GM12878 (cell line): ENCODE measurements around the gene NSUN7. TPM values are rescaled to one million over a fixed set of nuclear protein-coding genes. Genes with fewer than 3 reads are reported as not detected.

Experiments used
- ATAC-seq: fragments of 200-7000 bp; cut with Tn5 transposase; 3 replicates; pipeline ENCODE4 v1.9.1; 2020; ENCODE audit warnings: mild to moderate bottlenecking, moderate library complexity
- BruUV-seq: library from RNA; stranded (reverse); fragments of 400-500 nt; replicated peaks from 2 replicates; lab custom pipeline; 2021; lab: Mats Ljungman, UMichigan
- CTCF ChIA-PET: fragments of 300-600 bp; sonication (Branson Sonifier 250); formaldehyde crosslinking; extraction: SDS; loops from one replicate; lab custom pipeline; 2021; ENCODE audit warnings: inconsistent platforms; lab: Yijun Ruan, JAX
- POLR2A ChIA-PET: fragments of 350-600 bp; formaldehyde crosslinking; extraction: SDS; loops from one replicate; lab custom pipeline; 2021; ENCODE audit warnings: inconsistent platforms; lab: Charles Lee
- RAD21 ChIA-PET: fragments of 300-600 bp; sonication (Branson Sonifier 250); formaldehyde crosslinking; loops from one replicate; lab custom pipeline; 2023; ENCODE audit warnings: antibody characterized with exemption; ENCODE audit not compliant: unreplicated experiment; lab: Charles Lee
- SMC1A ChIA-PET: fragments of 300-600 bp; sonication (Branson Sonifier 250); formaldehyde crosslinking; loops from one replicate; lab custom pipeline; 2023; ENCODE audit not compliant: unreplicated experiment, uncharacterized antibody; lab: Charles Lee
- DNase-seq: peaks from one replicate; pipeline ENCODE4 v3.0.0-alpha.2; 2011; ENCODE audit warnings: low read depth, low spot score
- FAIRE-seq: peaks from 3 replicates; lab custom pipeline; 2011; peaks lifted over from hg19 to GRCh38; lab: Jason Lieb, UNC
- H2AFZ ChIP-seq: 2 replicates; pipeline ENCODE4 v1.6.0; 2011; ENCODE audit warnings: low read depth, low read length, control low read depth; ENCODE audit not compliant: control insufficient read depth
- H3K27ac ChIP-seq: 2 replicates; pipeline ENCODE4 v1.5.1; 2011; ENCODE audit warnings: control low read depth; ENCODE audit not compliant: control insufficient read depth, insufficient read depth
- H3K27me3 ChIP-seq, 2 experiments: replicated peaks in 1 of 2; 2 replicates each; pipeline versions ENCODE4 v1.6.0 to v1.6.1; 2011; ENCODE audit warnings: low read length in 1 of 2; ENCODE audit not compliant: control insufficient read depth in 2 of 2, insufficient read depth in 2 of 2
- H3K36me3 ChIP-seq, 2 experiments: 2 replicates each; pipeline ENCODE4 v1.5.1; 2011; ENCODE audit warnings: low read length in 1 of 2; ENCODE audit not compliant: control insufficient read depth in 2 of 2, insufficient read depth in 2 of 2
- H3K4me1 ChIP-seq: 2 replicates; pipeline ENCODE4 v1.6.1; 2011; ENCODE audit warnings: mild to moderate bottlenecking, low read length, moderate library complexity, mixed read lengths; ENCODE audit not compliant: control insufficient read depth, insufficient read depth
- H3K4me2 ChIP-seq: 2 replicates; pipeline ENCODE4 v1.6.0; 2011; ENCODE audit warnings: control low read depth; ENCODE audit not compliant: control insufficient read depth, insufficient read depth
- H3K4me3 ChIP-seq: fragments of 200-600 bp; sonication (generic); 2 replicates; pipeline ENCODE4 v1.5.1; 2016
- H3K79me2 ChIP-seq: 2 replicates; pipeline ENCODE4 v1.6.0; 2011; ENCODE audit warnings: low read length; ENCODE audit not compliant: control insufficient read depth, insufficient read depth
- H3K9ac ChIP-seq: 2 replicates; pipeline ENCODE4 v1.8.0; 2011; ENCODE audit warnings: low read length, control low read depth, mixed read lengths; ENCODE audit not compliant: control insufficient read depth, insufficient read depth
- H3K9me3 ChIP-seq: replicated peaks from 3 replicates; pipeline ENCODE4 v1.5.1; 2011; ENCODE audit warnings: mild to moderate bottlenecking, low read length; ENCODE audit not compliant: control insufficient read depth, insufficient read depth
- H4K20me1 ChIP-seq: 2 replicates; pipeline ENCODE4 v1.6.0; 2011; ENCODE audit not compliant: control insufficient read depth, insufficient read depth
- BCLAF1 ChIP-seq: fragments of 450-650 bp; IDR thresholded peaks from 2 replicates; pipeline ENCODE4 v1.6.1; 2017; ENCODE audit warnings: antibody characterized with exemption, mild to moderate bottlenecking, moderate library complexity
- CBFB ChIP-seq: IDR thresholded peaks from 2 replicates; pipeline ENCODE4 v1.6.1; 2016; ENCODE audit warnings: antibody characterized with exemption, low read depth
- EP300 ChIP-seq, 2 experiments: fragments of 150-350 bp in 1 of 2; IDR thresholded peaks; 2 replicates each; pipeline ENCODE4 v1.6.1; 2011 to 2012; ENCODE audit warnings: low read depth in 2 of 2, low read length in 2 of 2, borderline replicate concordance in 1 of 2, improper control_type of control experiment in 1 of 2, inconsistent platforms in 1 of 2; ENCODE audit not compliant: control insufficient read depth in 1 of 2
- IKZF2 ChIP-seq, 2 experiments: fragments of 450-650 bp; IDR thresholded peaks; 2 replicates each; pipeline ENCODE4 v1.6.1; 2017; ENCODE audit warnings: mild to moderate bottlenecking in 2 of 2, moderate library complexity in 2 of 2
- JUND ChIP-seq: IDR thresholded peaks from 2 replicates; pipeline ENCODE4 v1.6.1; 2012; ENCODE audit warnings: low read depth, mild to moderate bottlenecking, low read length, improper control_type of control experiment, moderate library complexity
- NFIC ChIP-seq: IDR thresholded peaks from 2 replicates; pipeline ENCODE4 v1.6.1; 2012; ENCODE audit warnings: low read depth, mild to moderate bottlenecking, inconsistent platforms, low read length, moderate library complexity
- NFYA ChIP-seq: IDR thresholded peaks from 2 replicates; pipeline ENCODE4 v1.6.1; 2011; ENCODE audit warnings: low read depth, mild to moderate bottlenecking, low read length, improper control_type of control experiment, borderline replicate concordance
- NFYB ChIP-seq: IDR thresholded peaks from 2 replicates; pipeline ENCODE4 v1.6.1; 2011; ENCODE audit warnings: low read depth, mild to moderate bottlenecking, low read length, improper control_type of control experiment, moderate library complexity; ENCODE audit not compliant: insufficient read depth
- PBX3 ChIP-seq: IDR thresholded peaks from 2 replicates; pipeline ENCODE4 v1.6.1; 2011; ENCODE audit warnings: mild to moderate bottlenecking, low read depth, low read length, moderate library complexity; ENCODE audit not compliant: insufficient replicate concordance
- RELB ChIP-seq: fragments of 450-650 bp; IDR thresholded peaks from 2 replicates; pipeline ENCODE4 v1.6.1; 2017; ENCODE audit warnings: low read depth, mild to moderate bottlenecking, moderate library complexity
- SREBF1 ChIP-seq: IDR thresholded peaks from 2 replicates; pipeline ENCODE4 v1.6.1; 2012; ENCODE audit warnings: mild to moderate bottlenecking, low read length
- ZBTB4 ChIP-seq: fragments of 450-650 bp; formaldehyde crosslinking; IDR thresholded peaks from 2 replicates; pipeline ENCODE4 v1.4.0; 2022; ENCODE audit warnings: mild to moderate bottlenecking, moderate library complexity
- ZNF217 ChIP-seq: fragments of 450-650 bp; IDR thresholded peaks from 2 replicates; pipeline ENCODE4 v1.6.1; 2017; ENCODE audit warnings: antibody characterized with exemption, mild to moderate bottlenecking
- ZNF384 ChIP-seq: IDR thresholded peaks from 2 replicates; pipeline ENCODE4 v1.6.1; 2012; ENCODE audit warnings: low read depth, mild to moderate bottlenecking, low read length, improper control_type of control experiment, borderline replicate concordance
- WGBS: methylation state at CpG from one replicate; pipeline ENCODE4 v1.1.6; 2016; ENCODE audit warnings: low lambda C conversion rate; ENCODE audit not compliant: insufficient replicate concordance, insufficient coverage; ENCODE audit errors: missing lambda C conversion rate; 5-methylcytosine and 5-hydroxymethylcytosine counted together
- in situ Hi-C: fragments of 300-500 bp; cut with MboI; formaldehyde crosslinking; loops from 9 replicates; pipeline ENCODE4 v1.14.3; 2018; ENCODE audit warnings: mixed read lengths
- intact Hi-C: fragments of 100-400 bp; cut with micrococcal nuclease; formaldehyde crosslinking; loops from one replicate; pipeline ENCODE4 v1.14.2; 2022; ENCODE audit not compliant: unreplicated experiment
- polyA plus RNA-seq, 11 experiments: library from polyadenylated mRNA; depleted of rRNA in 4 of 11; unstranded in 6 of 11; stranded (reverse) in 5 of 11; fragments of >200 nt; fragmentation: Nextera tagmentation in 4 of 11; fragmentation: Illumina TruSeq in 1 of 11; extraction: Ambion mirVana in 4 of 11; extraction: Trizol in 1 of 11; gene quantifications; 1 replicate in 1 of 11; 2 replicates in 10 of 11; pipeline versions ENCODE4 v1.2.1 to v1.2.3, GENCODE V29; 2011 to 2016; ENCODE audit warnings: inconsistent platforms in 2 of 11, missing spikeins in 2 of 11, low read depth in 1 of 11
- total RNA-seq, 4 experiments: library from RNA; depleted of rRNA in 3 of 4; stranded (reverse); fragments of >200 nt in 3 of 4; fragmentation: Illumina TruSeq in 1 of 4; extraction: Trizol in 1 of 4; gene quantifications; 2 replicates each; pipeline versions ENCODE4 v1.2.1 to v1.2.3, GENCODE V29; 2013 to 2021

The NSUN7 gene
- total and polyA plus RNA-seq, 10 of the 15 experiments (the other 5 are each of a cell fraction or from before 2014, with no cell fraction given) = 0.02 to 0.21 (median 0.15) TPM; not detected in 3

- H3K79me2 ChIP-seq = no peaks in the 10 kb centered on the region
- peak overlapping the region; percentile 64 for H3K4me2 ChIP-seq
- H3K9me3 ChIP-seq = no peaks in the 10 kb centered on the region
- H3K9ac ChIP-seq = no peak overlapping the region
- ChIA-PET RAD21 (interaction anchor here (1.3 kb wide), 1 partner anchor 41 kb away, joined by 3 read pairs; no protein-coding TSS in a partner anchor), CTCF (interaction anchor here (0.7 to 2.9 kb wide), 5 partner anchors 8 to 165 kb away, joined by 3 to 12 read pairs (median 3); no protein-coding TSS in a partner anchor), SMC1A (interaction anchor here (0.6 to 1.2 kb wide), 3 partner anchors 18 to 696 kb away, joined by 3 read pairs; no protein-coding TSS in a partner anchor), POLR2A (interaction anchor here (0.7 kb wide), 3 partner anchors 77 to 451 kb away, joined by 3 to 4 read pairs (median 3); no protein-coding TSS in a partner anchor)
- intact Hi-C loops = loop anchor here (5.0 kb wide), 1 partner anchor 53 kb away; the partner anchor contains the start of gene NSUN7
- H3K27ac ChIP-seq = no peak overlapping the region; the same call in 1 of the 2 replicates
- WGBS = 0% methylated on average over 3 of the region's 3 CpGs
- H4K20me1 ChIP-seq = no peaks in the 10 kb centered on the region
- FAIRE-seq (no peak), DNase-seq (peak; percentile 41), ATAC-seq (peak; percentile 96)
- no TSS peak for BruUV-seq
- peak overlapping the region; percentile 41 for H2AFZ ChIP-seq
- H3K27me3 ChIP-seq = no peaks in the 10 kb centered on the region
- in situ Hi-C loops = no loop called here
- peaks cover 3% of the 10 kb centered on the region; the same call in 1 of the 2 replicates for H3K4me1 ChIP-seq
- H3K36me3 ChIP-seq = no peaks in the 10 kb centered on the region
- no peak overlapping the region for H3K4me3 ChIP-seq
- TF ChIP-seq ZNF217 = no peak
- TF ChIP-seq NFYB = no peak
- no peak for TF ChIP-seq CBFB
- no peak for TF ChIP-seq BCLAF1
- TF ChIP-seq NFIC = peak; percentile 42; the same call in 1 of the 2 replicates
- TF ChIP-seq JUND = no peak
- no peak for TF ChIP-seq SREBF1
- TF ChIP-seq NFYA = no peak
- TF ChIP-seq PBX3 = no peak
- TF ChIP-seq EP300 (IDR thresholded peaks at IDR 0.05; ENCODE audit: borderline replicate concordance in 1 of 2, control insufficient read depth in 1 of 2, low read depth in 2 of 2, low read length in 2 of 2) = peak in 1 of 2 experiments; percentile 51; a peak in 1 of 4 replicates
- peak; percentile 49 to 51; a peak in 2 of 4 replicates for TF ChIP-seq IKZF2 (IDR thresholded peaks at IDR 0.05)
- 0 out of 2 replicates have a peak, but pooled peaks have one; percentile 8 for TF ChIP-seq ZNF384
- no peak for TF ChIP-seq RELB
- TF ChIP-seq ZBTB4 (CRISPR knock-in tag) = no peak
Observed at GRCh38 chr4:40800064-40800463, 50.3 kb downstream of the NSUN7 start.
